ENCODE data around the gene DEPDC7.

GRCh38 chr11:33001751-33002542, 13.7 kb upstream of the DEPDC7 start:
- TF ChIP-seq HDAC2 (IDR thresholded peaks at IDR 0.05) = no peak
- TF ChIP-seq CTCF (IDR thresholded peaks at IDR 0.05) = no peak
- no peak for TF ChIP-seq FOSL2 (IDR thresholded peaks at IDR 0.05)
- TF ChIP-seq FOSL2 (CRISPR knock-in tag; IDR thresholded peaks at IDR 0.05) = no peak
- no peak for TF ChIP-seq RCOR1 (IDR thresholded peaks at IDR 0.05; ENCODE audit: low read depth, low read length)
- TF ChIP-seq POLR2AphosphoS2 (conservative IDR thresholded peaks at IDR 0.05; ENCODE audit: low read length) = no peak
- no peak for TF ChIP-seq PHF8 (IDR thresholded peaks at IDR 0.05; ENCODE audit: borderline replicate concordance, low read depth)
- TF ChIP-seq BHLHE40 (IDR thresholded peaks at IDR 0.05; ENCODE audit: low read depth, low read length) = no peak
